GM23338 (cell line): ENCODE results near the gene ITGA3. TPM values are rescaled to one million over a fixed set of nuclear protein-coding genes. Genes with fewer than 3 reads are reported as not detected.

Source experiments
- ATAC-seq: fragments of 200-7000 bp; cut with Tn5 transposase; 3 replicates; pipeline ENCODE4 v1.9.1; 2020
- DNase-seq: peaks from one replicate; pipeline ENCODE4 v3.0.0-alpha.2; 2015; ENCODE audit warnings: low spot score
- H2AFZ ChIP-seq: fragments of 200-600 bp; sonication (generic); 2 replicates; pipeline ENCODE4 v1.8.0; 2016; ENCODE audit warnings: antibody characterized with exemption, mild to moderate bottlenecking, moderate library complexity
- H3F3A ChIP-seq: fragments of 200-600 bp; sonication (generic); replicated peaks from 2 replicates; pipeline ENCODE4 v1.8.0; 2017; ENCODE audit warnings: antibody characterized with exemption, mixed run types, low read depth
- H3K27ac ChIP-seq: fragments of 200-600 bp; sonication (generic); 2 replicates; pipeline ENCODE4 v1.6.1; 2016; ENCODE audit warnings: low read depth
- H3K27me3 ChIP-seq: fragments of 200-600 bp; sonication (generic); 2 replicates; pipeline ENCODE4 v1.8.0; 2016; ENCODE audit warnings: mild to moderate bottlenecking, mixed run types, moderate library complexity; ENCODE audit not compliant: insufficient read depth
- H3K36me3 ChIP-seq: fragments of 200-600 bp; sonication (generic); 2 replicates; pipeline ENCODE4 v1.8.0; 2016; ENCODE audit warnings: mild to moderate bottlenecking; ENCODE audit not compliant: insufficient read depth
- H3K4me1 ChIP-seq: fragments of 200-600 bp; sonication (generic); 2 replicates; pipeline ENCODE4 v1.8.0; 2016; ENCODE audit warnings: mild to moderate bottlenecking, moderate library complexity; ENCODE audit not compliant: insufficient read depth
- H3K4me2 ChIP-seq: fragments of 200-600 bp; sonication (generic); 2 replicates; pipeline ENCODE4 v1.7.1; 2017; ENCODE audit warnings: mixed run types
- H3K4me3 ChIP-seq: fragments of 200-600 bp; sonication (generic); 2 replicates; pipeline ENCODE4 v1.6.1; 2016; ENCODE audit warnings: mixed run types
- H3K79me2 ChIP-seq: fragments of 200-600 bp; sonication (generic); replicated peaks from 2 replicates; pipeline ENCODE4 v1.8.0; 2017; ENCODE audit warnings: mild to moderate bottlenecking; ENCODE audit not compliant: insufficient read depth
- H3K9me2 ChIP-seq: fragments of 200-600 bp; sonication (generic); 2 replicates; pipeline ENCODE4 v1.8.0; 2017; ENCODE audit not compliant: insufficient read depth
- H4K20me1 ChIP-seq: fragments of 200-600 bp; sonication (generic); replicated peaks from 2 replicates; pipeline ENCODE4 v1.8.0; 2017; ENCODE audit warnings: mild to moderate bottlenecking; ENCODE audit not compliant: insufficient read depth
- H3K27ac Mint-ChIP-seq: 2 replicates; pipeline ENCODE4 v1.8.0; 2020; ENCODE audit warnings: inconsistent platforms, mild to moderate bottlenecking, moderate library complexity, mixed read lengths
- H3K27me3 Mint-ChIP-seq: 3 replicates; pipeline ENCODE4 v1.8.0; 2022; ENCODE audit warnings: low read depth, mild to moderate bottlenecking, moderate library complexity, mixed read lengths, inconsistent platforms; ENCODE audit not compliant: insufficient read depth, poor library complexity
- H3K36me3 Mint-ChIP-seq: 3 replicates; pipeline ENCODE4 v1.8.0; 2021; ENCODE audit warnings: low read depth, mild to moderate bottlenecking, inconsistent platforms, moderate library complexity, mixed read lengths
- H3K4me1 Mint-ChIP-seq: 3 replicates; pipeline ENCODE4 v1.8.0; 2020; ENCODE audit warnings: mild to moderate bottlenecking, inconsistent platforms, mixed read lengths
- H3K4me3 Mint-ChIP-seq: 3 replicates; pipeline ENCODE4 v1.8.0; 2021; ENCODE audit warnings: moderate library complexity, mild to moderate bottlenecking, inconsistent platforms, mixed read lengths
- H3K9me3 Mint-ChIP-seq: 3 replicates; pipeline ENCODE4 v1.8.0; 2020; ENCODE audit warnings: moderate library complexity, mild to moderate bottlenecking, inconsistent platforms, mixed read lengths
- CREB1 ChIP-seq: fragments of 250-450 bp; sonication (Bioruptor Pico); IDR thresholded peaks from 2 replicates; pipeline ENCODE4 v1.5.0; 2020; ENCODE audit warnings: low read depth, mild to moderate bottlenecking, moderate library complexity
- EZH2 ChIP-seq: fragments of 200-600 bp; sonication (generic); IDR thresholded peaks from one replicate; pipeline ENCODE4 v1.8.0; 2017; ENCODE audit warnings: antibody characterized with exemption, mild to moderate bottlenecking, low read depth; ENCODE audit not compliant: unreplicated experiment
- EZH2phosphoT487 ChIP-seq: fragments of 200-600 bp; sonication (generic); IDR thresholded peaks from one replicate; pipeline ENCODE4 v1.8.1; 2018; ENCODE audit warnings: antibody characterized with exemption; ENCODE audit not compliant: unreplicated experiment
- JUNB ChIP-seq: IDR thresholded peaks from one replicate; pipeline ENCODE4 v1.6.1; 2016; ENCODE audit warnings: antibody characterized with exemption; ENCODE audit not compliant: unreplicated experiment
- NANOG ChIP-seq: IDR thresholded peaks from 2 replicates; pipeline ENCODE4 v1.6.1; 2016; ENCODE audit warnings: antibody characterized with exemption, borderline replicate concordance
- POLR2AphosphoS5 ChIP-seq: IDR thresholded peaks from 2 replicates; pipeline ENCODE4 v1.6.1; 2016; ENCODE audit warnings: antibody characterized with exemption, low read depth
- STAT1 ChIP-seq: IDR thresholded peaks from one replicate; pipeline ENCODE4 v1.6.1; 2016; ENCODE audit warnings: antibody characterized with exemption; ENCODE audit not compliant: unreplicated experiment
- ZNF114 ChIP-seq: fragments of 250-450 bp; sonication (Bioruptor Pico); IDR thresholded peaks from 2 replicates; pipeline ENCODE4 v1.5.0; 2020; ENCODE audit warnings: mild to moderate bottlenecking, moderate library complexity
- ZNF331 ChIP-seq: fragments of 250-450 bp; sonication (Bioruptor Pico); IDR thresholded peaks from 2 replicates; pipeline ENCODE4 v1.5.0; 2020; ENCODE audit warnings: low read depth, mild to moderate bottlenecking, moderate library complexity
- polyA plus RNA-seq: library from polyadenylated mRNA; unstranded; fragments of >200 nt; fragmentation: Nextera tagmentation; extraction: Ambion mirVana; gene quantifications from 2 replicates; pipeline ENCODE4 v1.2.1, GENCODE V29; 2016
- total RNA-seq: library from RNA; depleted of rRNA; stranded (reverse); fragments of >200 nt; shearing (Covaris generic); gene quantifications from 2 replicates; pipeline ENCODE4 v1.2.3, GENCODE V29; 2014
- TF ChIP-seq, protein P1 (sequence below): fragments of 250-450 bp; sonication (Bioruptor Pico); IDR thresholded peaks from 2 replicates; pipeline ENCODE4 v1.5.0; 2020; ENCODE audit warnings: mild to moderate bottlenecking, moderate library complexity
- TF ChIP-seq, protein P2 (sequence below): IDR thresholded peaks from 2 replicates; pipeline ENCODE4 v1.6.1; 2016; ENCODE audit warnings: antibody characterized with exemption
- TF ChIP-seq, protein P3 (sequence below): IDR thresholded peaks from one replicate; pipeline ENCODE4 v1.6.1; 2018; ENCODE audit warnings: antibody characterized with exemption; ENCODE audit not compliant: unreplicated experiment
- TF ChIP-seq, protein P4 (sequence below), 2 experiments: fragments of 200-600 bp in 1 of 2; sonication (generic) in 1 of 2; conservative IDR thresholded peaks; 2 replicates each; pipeline versions ENCODE4 v1.5.1 to v1.6.1; 2016 to 2017; ENCODE audit warnings: antibody characterized with exemption in 2 of 2, low read depth in 2 of 2, mild to moderate bottlenecking in 2 of 2, moderate library complexity in 1 of 2

The ITGA3 gene
- total and polyA plus RNA-seq, 2 experiments from 2014 or later, result 9.6 to 28.3 TPM

DNA sequence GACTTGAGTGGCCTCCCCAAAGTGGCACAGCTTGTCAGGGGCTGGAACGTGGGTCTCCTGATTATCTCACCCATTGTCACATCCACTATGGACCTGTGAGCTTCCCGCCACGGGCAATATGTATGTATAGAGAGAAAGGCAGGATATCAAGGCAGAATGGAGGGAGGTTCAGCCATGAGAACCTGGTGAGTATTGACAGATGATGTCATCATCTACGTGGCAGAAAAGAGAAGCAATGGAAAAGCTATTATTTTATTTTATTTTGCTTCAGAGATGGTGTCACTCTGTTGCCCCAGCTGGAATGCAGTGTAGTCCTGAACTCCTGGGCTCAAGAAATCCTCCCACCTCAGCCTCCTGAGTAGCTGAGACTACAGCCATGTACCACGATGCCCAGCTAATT lies 25.8 kb downstream of the ITGA3 start:
- no peak for TF ChIP-seq EZH2
- TF ChIP-seq, protein P1, sequence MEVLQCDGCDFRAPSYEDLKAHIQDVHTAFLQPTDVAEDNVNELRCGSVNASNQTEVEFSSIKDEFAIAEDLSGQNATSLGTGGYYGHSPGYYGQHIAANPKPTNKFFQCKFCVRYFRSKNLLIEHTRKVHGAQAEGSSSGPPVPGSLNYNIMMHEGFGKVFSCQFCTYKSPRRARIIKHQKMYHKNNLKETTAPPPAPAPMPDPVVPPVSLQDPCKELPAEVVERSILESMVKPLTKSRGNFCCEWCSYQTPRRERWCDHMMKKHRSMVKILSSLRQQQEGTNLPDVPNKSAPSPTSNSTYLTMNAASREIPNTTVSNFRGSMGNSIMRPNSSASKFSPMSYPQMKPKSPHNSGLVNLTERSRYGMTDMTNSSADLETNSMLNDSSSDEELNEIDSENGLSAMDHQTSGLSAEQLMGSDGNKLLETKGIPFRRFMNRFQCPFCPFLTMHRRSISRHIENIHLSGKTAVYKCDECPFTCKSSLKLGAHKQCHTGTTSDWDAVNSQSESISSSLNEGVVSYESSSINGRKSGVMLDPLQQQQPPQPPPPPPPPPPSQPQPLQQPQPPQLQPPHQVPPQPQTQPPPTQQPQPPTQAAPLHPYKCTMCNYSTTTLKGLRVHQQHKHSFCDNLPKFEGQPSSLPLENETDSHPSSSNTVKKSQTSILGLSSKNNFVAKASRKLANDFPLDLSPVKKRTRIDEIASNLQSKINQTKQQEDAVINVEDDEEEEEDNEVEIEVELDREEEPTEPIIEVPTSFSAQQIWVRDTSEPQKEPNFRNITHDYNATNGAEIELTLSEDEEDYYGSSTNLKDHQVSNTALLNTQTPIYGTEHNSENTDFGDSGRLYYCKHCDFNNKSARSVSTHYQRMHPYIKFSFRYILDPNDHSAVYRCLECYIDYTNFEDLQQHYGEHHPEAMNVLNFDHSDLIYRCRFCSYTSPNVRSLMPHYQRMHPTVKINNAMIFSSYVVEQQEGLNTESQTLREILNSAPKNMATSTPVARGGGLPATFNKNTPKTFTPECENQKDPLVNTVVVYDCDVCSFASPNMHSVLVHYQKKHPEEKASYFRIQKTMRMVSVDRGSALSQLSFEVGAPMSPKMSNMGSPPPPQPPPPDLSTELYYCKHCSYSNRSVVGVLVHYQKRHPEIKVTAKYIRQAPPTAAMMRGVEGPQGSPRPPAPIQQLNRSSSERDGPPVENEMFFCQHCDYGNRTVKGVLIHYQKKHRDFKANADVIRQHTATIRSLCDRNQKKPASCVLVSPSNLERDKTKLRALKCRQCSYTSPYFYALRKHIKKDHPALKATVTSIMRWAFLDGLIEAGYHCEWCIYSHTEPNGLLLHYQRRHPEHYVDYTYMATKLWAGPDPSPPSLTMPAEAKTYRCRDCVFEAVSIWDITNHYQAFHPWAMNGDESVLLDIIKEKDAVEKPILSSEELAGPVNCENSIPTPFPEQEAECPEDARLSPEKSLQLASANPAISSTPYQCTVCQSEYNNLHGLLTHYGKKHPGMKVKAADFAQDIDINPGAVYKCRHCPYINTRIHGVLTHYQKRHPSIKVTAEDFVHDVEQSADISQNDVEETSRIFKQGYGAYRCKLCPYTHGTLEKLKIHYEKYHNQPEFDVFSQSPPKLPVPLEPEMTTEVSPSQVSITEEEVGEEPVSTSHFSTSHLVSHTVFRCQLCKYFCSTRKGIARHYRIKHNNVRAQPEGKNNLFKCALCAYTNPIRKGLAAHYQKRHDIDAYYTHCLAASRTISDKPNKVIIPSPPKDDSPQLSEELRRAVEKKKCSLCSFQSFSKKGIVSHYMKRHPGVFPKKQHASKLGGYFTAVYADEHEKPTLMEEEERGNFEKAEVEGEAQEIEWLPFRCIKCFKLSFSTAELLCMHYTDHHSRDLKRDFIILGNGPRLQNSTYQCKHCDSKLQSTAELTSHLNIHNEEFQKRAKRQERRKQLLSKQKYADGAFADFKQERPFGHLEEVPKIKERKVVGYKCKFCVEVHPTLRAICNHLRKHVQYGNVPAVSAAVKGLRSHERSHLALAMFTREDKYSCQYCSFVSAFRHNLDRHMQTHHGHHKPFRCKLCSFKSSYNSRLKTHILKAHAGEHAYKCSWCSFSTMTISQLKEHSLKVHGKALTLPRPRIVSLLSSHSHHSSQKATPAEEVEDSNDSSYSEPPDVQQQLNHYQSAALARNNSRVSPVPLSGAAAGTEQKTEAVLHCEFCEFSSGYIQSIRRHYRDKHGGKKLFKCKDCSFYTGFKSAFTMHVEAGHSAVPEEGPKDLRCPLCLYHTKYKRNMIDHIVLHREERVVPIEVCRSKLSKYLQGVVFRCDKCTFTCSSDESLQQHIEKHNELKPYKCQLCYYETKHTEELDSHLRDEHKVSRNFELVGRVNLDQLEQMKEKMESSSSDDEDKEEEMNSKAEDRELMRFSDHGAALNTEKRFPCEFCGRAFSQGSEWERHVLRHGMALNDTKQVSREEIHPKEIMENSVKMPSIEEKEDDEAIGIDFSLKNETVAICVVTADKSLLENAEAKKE, result no peak
- TF ChIP-seq ZNF331 (CRISPR knock-in tag), result no peak
- TF ChIP-seq STAT1, result no peak
- TF ChIP-seq NANOG, result no peak
- no peak for TF ChIP-seq JUNB
- no peak for TF ChIP-seq EZH2phosphoT487
- TF ChIP-seq, protein P2, sequence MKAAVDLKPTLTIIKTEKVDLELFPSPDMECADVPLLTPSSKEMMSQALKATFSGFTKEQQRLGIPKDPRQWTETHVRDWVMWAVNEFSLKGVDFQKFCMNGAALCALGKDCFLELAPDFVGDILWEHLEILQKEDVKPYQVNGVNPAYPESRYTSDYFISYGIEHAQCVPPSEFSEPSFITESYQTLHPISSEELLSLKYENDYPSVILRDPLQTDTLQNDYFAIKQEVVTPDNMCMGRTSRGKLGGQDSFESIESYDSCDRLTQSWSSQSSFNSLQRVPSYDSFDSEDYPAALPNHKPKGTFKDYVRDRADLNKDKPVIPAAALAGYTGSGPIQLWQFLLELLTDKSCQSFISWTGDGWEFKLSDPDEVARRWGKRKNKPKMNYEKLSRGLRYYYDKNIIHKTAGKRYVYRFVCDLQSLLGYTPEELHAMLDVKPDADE, result no peak
- TF ChIP-seq CREB1 (CRISPR knock-in tag), result no peak
- TF ChIP-seq, protein P3, sequence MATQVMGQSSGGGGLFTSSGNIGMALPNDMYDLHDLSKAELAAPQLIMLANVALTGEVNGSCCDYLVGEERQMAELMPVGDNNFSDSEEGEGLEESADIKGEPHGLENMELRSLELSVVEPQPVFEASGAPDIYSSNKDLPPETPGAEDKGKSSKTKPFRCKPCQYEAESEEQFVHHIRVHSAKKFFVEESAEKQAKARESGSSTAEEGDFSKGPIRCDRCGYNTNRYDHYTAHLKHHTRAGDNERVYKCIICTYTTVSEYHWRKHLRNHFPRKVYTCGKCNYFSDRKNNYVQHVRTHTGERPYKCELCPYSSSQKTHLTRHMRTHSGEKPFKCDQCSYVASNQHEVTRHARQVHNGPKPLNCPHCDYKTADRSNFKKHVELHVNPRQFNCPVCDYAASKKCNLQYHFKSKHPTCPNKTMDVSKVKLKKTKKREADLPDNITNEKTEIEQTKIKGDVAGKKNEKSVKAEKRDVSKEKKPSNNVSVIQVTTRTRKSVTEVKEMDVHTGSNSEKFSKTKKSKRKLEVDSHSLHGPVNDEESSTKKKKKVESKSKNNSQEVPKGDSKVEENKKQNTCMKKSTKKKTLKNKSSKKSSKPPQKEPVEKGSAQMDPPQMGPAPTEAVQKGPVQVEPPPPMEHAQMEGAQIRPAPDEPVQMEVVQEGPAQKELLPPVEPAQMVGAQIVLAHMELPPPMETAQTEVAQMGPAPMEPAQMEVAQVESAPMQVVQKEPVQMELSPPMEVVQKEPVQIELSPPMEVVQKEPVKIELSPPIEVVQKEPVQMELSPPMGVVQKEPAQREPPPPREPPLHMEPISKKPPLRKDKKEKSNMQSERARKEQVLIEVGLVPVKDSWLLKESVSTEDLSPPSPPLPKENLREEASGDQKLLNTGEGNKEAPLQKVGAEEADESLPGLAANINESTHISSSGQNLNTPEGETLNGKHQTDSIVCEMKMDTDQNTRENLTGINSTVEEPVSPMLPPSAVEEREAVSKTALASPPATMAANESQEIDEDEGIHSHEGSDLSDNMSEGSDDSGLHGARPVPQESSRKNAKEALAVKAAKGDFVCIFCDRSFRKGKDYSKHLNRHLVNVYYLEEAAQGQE, result no peak
- TF ChIP-seq, protein P4, sequence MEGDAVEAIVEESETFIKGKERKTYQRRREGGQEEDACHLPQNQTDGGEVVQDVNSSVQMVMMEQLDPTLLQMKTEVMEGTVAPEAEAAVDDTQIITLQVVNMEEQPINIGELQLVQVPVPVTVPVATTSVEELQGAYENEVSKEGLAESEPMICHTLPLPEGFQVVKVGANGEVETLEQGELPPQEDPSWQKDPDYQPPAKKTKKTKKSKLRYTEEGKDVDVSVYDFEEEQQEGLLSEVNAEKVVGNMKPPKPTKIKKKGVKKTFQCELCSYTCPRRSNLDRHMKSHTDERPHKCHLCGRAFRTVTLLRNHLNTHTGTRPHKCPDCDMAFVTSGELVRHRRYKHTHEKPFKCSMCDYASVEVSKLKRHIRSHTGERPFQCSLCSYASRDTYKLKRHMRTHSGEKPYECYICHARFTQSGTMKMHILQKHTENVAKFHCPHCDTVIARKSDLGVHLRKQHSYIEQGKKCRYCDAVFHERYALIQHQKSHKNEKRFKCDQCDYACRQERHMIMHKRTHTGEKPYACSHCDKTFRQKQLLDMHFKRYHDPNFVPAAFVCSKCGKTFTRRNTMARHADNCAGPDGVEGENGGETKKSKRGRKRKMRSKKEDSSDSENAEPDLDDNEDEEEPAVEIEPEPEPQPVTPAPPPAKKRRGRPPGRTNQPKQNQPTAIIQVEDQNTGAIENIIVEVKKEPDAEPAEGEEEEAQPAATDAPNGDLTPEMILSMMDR (conservative IDR thresholded peaks at IDR 0.05; ENCODE audit: low read depth in 2 of 2), result no peak
- no peak for TF ChIP-seq POLR2AphosphoS5
- no peak for TF ChIP-seq ZNF114 (CRISPR knock-in tag)
- no peak overlapping the region for H3K27ac Mint-ChIP-seq
- no peak overlapping the region for H3K4me3 ChIP-seq
- H3K9me2 ChIP-seq, result no peaks in the 10 kb centered on the region
- no peaks in the 10 kb centered on the region for H3K9me3 Mint-ChIP-seq
- H3K27me3 ChIP-seq, result no peaks in the 10 kb centered on the region
- H3F3A ChIP-seq, result no peaks in the 10 kb centered on the region; the same call in 1 of the 2 replicates
- H3K4me3 Mint-ChIP-seq, result no peak overlapping the region
- H3K4me2 ChIP-seq, result no peak overlapping the region
- no peaks in the 10 kb centered on the region for H3K36me3 ChIP-seq
- no peak overlapping the region for H3K27ac ChIP-seq
- H3K79me2 ChIP-seq, result no peaks in the 10 kb centered on the region
- no peak overlapping the region for H2AFZ ChIP-seq
- no peaks in the 10 kb centered on the region for H3K27me3 Mint-ChIP-seq
- no peaks in the 10 kb centered on the region; the same call in 1 of the 2 replicates for H3K4me1 ChIP-seq
- DNase-seq, result no peak
- peaks cover 5% of the 10 kb centered on the region; the same call in 2 of the 3 replicates for H3K4me1 Mint-ChIP-seq
- peaks cover 22% of the 10 kb centered on the region for H3K36me3 Mint-ChIP-seq
- ATAC-seq, result no peak
- H4K20me1 ChIP-seq, result no peaks in the 10 kb centered on the region; the same call in 1 of the 2 replicates
